T-helper 1 cell treated with Interleukin-12 subunit alpha and Interleukin-12 subunit beta and Interleukin-4 antibody, amounts not matched to agents 30 ng/mL and 1 ng/mL, for 36 hours (primary cell): ENCODE results near the gene CARMIL1. TPM values are rescaled to one million over a fixed set of nuclear protein-coding genes. Genes with fewer than 3 reads are reported as not detected.

Experiments
- intact Hi-C: fragments of 100-400 bp; cut with micrococcal nuclease; formaldehyde crosslinking; loops from one replicate; pipeline ENCODE4 v1.15.1; 2024
- total RNA-seq: library from RNA; stranded (reverse); gene quantifications from 2 replicates; pipeline ENCODE4 v1.2.3, GENCODE V29; 2022

Gene CARMIL1
- total RNA-seq, 1 donor from 2014 or later = 1.9 TPM

DNA sequence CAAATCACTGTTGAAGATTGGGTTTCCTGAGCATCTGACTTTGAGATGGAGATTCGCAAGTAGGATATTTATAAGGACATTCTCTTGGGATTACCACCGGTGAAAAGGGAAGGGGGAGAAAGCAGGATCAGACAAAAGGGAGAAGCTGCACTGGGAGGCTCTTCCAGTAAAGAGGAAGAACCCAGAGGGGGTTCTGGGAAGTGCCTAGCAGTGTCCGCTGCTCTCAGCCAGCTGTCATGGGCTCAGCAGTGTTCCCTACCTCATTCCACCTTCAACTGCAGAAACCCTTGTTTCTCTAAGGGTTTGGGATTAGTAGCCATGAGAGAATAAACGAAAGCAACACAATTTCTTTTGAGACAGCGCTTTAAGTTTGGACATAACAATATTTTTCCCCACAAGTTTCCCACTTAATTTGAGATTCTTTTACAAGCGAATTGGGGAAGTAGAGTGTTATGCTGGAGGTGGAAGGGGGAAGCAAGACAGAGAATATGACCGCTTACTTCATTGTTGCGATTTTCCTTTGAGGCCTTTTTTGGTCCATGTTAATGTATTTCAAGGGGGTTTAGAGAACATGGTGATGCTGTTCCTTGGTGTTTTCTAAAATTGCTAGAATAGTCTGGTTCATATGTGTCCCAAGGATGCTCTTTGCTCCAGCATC lies 218.3 kb downstream of the CARMIL1 start:
- intact Hi-C loops = no loop called here

DNA sequence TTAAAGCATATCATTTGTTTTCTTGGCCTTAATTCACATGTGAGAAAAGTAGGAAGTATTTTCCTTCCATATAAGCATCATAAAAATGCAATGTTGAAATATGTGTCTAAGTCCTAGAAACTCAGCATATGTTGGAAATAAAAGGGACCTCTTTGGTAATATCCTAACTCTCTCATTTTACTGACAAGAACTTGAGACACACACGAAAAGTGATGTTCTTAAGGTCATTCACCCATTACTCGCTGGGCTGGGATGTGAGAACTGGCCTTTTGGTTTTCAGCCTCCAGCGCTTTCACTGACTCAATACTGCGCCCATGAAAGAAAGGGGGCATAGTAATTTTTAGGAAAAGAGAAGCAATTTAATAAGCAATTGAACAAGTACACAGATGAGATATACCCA lies 219.3 kb downstream of the CARMIL1 start:
- intact Hi-C loops = no loop called here

DNA sequence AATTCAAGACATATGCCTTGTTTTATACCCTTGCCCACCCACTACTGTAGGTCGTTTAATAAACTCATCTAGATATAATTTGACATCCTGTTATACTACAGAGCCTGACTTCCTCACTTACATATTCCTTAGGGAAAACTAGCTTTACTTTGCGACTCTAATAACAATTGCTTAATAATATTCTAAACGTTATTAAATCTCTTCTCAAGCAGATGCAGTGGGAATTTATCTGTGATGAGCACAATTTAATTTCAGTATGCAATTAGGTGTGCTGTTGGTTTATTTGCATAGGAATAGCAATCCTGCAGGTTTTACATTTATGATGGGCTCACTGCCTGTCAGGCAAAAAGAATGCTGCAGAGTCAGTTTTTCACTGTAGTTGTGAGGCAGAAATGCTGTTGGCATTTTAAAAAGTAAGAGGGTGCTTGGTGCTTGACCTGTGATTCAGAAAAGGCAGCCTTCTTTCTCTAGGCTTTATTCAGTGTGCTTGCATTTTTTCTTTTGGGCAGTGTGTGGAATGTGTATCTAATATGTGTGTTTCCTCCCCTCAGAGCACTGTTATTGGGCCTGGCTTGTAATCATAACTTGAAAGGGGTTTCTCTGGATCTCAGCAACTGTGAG lies 220.6 kb downstream of the CARMIL1 start:
- intact Hi-C loops = no loop called here

DNA sequence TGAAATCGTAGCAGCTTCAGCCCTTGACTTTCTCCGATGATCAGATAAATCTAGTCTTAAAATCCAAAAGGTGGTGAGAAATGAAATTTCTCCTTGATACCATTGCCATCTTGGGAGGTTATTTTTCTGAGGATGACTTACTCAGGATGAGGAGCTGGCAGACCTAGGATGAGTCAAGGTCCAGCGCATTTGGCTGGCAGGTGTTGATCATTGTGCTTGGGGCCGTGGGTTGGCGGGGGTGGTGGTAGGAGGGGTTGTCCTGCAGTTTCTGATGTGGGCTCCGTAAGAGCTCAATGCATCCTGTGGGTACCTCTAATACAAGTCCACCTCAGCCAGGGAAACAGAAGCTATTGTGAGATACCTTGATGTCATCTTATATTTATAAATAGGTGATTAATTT lies 224.5 kb downstream of the CARMIL1 start:
- intact Hi-C loops = no loop called here

DNA sequence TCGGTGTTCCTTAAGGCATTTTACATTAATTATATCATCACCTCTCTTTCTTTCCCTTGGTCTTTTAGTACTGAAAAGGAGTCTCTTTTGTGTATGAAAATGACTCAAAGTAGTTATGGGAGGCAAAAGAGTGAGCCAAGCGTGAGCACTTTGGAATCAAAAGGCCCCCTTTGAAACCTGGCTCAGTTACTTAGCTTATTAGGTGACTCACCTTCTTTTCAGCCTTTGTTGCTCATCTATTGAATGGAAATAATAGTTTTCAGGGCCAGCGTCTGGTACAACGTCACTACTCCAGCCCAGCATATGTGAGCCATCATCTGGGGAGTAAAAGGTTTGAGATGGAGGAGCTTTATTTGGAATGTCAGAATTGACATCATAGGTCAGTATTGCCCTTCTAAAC lies 225.5 kb downstream of the CARMIL1 start:
- intact Hi-C loops = no loop called here

DNA sequence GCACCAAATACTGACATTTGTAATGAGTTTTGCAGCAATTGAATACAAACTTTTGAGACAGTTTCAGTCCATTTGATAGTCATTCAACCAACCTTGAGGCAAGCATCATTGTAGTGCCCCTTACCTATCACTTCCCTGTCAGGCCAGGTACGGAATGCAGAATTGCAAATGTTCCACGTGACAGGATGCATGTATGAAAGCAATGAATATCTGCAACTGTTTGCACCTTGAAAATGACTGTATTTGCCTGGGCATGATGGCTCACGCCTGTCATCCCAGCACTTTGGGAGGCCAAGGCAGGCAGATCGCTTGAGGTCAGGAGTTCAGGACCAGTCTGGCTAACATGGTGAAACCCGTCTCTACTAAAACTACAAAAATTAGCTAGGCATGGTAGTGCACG lies 226.8 kb downstream of the CARMIL1 start:
- intact Hi-C loops = no loop called here

DNA sequence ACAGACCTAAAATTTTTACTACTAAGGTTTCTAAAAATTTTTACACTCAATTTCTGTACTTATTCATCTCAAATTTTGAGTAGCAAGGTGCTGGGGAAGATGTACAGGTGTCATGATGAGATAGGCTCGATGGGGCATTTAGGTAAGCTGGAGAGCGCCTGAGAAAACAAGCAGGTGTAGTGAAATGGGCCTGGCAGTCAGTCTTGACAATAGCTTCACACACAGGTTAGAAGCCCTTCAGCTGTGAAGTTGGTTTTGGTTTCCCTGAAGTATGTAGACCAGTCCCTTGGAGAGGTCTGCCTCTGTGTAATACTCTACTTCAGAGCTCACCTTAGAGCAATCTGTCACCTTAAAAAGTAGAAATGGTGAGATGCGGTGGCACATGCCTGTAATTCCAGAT lies 228.9 kb downstream of the CARMIL1 start:
- intact Hi-C loops = no loop called here

DNA sequence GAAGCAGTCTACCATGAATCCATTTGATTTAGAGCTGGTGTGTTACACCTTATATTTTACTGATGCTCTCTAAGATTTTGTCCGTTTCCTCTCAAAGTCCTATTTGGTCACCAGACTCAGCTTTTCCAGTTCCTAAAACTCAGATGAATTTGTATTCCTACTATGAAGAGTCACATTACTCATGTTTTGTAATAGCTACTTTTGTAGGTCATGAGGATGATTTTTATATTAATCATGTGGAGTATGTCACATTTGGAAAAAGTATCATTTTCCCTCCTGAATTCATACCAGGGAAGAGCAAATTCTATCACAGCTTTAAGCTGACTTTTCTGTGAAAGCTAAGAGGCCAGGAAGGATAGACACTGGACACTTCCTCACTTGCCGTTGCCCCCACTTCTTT lies 232.2 kb downstream of the CARMIL1 start:
- intact Hi-C loops = no loop called here

DNA sequence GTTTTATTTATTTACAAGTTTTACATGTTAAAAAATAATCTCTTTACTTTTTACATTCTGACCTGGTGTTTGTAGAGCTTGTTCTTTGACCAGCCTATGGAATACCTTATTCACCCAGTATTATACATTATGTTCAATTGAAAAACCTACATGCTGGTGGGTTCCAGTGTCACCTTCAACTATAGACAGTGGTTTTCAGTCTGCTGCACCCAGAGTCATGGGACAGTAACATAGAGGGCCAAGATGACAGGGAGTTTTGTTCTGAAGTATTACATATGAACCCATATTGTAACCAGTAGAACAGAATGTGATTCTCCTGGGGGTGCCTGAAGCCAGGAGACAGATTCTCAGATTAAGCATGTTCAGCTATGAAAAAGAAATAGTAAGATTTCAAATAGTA lies 233.4 kb downstream of the CARMIL1 start:
- intact Hi-C loops = no loop called here

DNA sequence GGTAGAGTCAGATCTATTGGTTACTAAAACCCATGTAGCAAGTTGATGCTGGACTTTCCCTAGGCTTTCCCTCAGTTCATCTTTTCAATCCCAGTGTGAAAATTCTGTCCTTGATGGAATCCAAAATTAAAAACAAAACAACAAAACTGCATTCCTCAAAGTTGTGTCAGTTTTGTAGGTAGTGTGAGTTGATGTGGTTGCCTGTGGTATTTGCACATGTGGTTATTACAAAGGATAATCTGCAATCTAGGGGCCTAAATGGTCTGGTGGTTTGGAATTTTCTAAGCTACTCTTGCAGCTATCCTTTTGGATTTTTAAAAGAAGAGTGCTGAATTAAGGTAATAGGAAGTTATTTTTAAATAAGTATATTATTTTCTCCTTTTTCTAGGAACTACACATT lies 240.7 kb downstream of the CARMIL1 start:
- intact Hi-C loops = no loop called here

DNA sequence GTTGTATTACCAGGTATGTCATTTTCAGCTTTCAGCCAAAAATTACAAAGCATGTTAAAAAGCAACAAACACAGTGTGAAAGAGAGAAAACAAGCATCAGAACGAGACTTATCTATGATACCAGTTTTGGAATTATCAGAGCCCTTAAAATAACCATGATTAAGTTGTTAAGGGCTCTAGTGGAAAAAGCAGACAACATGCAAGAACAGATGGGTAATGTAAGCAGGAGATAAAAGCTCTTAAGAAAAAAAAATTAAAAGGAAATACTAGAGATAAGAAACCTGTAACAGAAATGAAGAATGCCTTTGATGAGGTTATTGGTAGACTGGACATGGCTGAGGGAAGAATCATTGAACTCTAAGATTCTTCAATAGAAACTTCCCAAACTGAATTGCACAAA lies 245.4 kb downstream of the CARMIL1 start:
- intact Hi-C loops = no loop called here

DNA sequence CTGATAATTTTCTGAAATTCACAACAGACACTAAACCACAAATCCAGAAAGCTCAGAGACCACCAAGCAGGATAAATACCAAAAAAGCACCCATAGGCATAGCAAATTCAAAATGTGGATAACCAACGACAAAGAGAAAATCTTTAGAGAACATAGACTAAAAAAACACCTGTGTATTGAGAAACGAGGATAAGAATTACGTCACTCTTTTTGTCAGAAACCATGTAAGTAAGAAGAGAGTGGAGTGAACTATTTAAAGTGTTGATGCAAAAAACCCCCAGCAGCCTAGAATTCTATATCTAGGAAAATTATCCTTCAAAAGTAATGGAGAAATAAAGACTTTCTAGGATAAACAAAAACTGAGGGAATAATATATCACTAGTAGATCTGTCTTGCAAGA lies 245.9 kb downstream of the CARMIL1 start:
- intact Hi-C loops = no loop called here

DNA sequence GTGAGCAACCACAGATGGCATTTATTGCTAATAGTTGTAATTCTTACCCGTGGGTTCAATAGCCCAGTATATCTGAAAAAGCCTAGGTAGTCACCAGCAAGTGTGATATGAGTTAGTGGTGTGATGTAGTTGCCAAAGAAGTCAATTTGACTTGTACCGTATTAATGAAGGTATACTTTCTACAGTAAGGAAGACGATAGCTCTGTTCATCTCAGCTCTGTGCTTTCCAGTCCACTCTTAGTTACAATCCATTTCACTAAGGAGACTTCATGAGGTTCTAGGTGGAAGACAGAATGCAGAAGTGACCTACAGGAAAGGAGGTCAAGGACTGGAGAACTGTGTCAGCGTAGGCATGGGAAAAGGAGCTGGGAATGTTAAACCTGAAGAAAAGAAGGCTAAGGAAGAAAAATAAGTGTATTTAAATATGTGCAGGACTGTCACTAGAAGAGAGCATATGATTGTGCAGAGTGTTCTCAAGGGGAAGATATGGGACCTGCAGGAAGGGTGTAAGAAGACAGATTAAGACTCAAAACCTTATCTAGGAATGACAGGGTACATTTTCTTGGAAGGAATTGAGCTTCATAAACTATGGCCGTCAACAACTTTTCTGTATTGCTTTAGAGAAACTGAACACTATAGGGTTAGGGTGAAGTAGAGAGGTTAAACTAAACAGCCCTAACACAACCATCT lies 255.9 kb downstream of the CARMIL1 start:
- intact Hi-C loops = no loop called here

DNA sequence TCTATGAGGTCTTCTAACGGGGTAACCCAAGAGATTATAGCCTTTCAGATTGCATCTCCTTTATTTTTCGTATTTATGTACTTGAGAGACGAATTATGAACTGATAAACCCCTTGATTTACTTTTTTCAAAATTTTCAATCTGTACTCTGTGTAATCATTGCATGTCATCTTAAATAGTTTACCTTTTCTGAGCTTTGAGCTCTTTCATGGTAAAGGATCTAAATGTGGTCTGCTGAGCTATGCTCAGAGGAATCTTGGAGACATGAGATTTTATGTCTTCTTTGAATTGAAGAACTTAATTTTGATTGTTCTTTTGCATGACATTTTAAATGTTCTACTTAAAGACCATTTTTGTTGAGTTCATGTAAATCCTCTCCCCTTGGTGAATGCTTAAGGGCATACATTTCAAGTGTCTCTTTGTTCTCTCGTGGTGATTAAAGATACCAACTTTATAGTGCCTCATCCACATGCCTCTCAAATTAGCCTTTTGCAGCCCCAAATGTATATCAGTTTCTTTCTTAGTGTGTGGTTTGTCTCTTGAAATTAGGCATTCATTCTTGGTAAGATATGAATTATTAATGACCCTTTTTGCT lies 256.6 kb downstream of the CARMIL1 start:
- intact Hi-C loops = no loop called here

DNA sequence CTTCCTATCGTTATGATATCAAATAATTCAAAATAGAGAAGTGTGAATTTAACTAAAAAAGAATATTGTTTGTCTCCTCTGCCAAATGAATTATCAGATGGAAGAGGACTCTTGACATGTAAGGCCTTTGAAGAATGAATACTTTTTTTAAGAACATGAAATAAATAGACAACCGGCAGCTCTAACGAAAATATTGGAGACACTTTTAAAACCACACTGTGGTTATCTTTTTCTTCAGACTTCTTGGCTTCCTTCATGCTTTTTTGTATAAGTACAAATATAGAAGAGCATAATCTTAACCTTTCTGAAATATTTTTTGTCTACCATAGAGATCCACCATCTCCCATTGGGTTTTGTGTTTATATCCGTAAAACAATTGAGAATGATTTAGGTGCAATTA lies 257.6 kb downstream of the CARMIL1 start:
- intact Hi-C loops = no loop called here

DNA sequence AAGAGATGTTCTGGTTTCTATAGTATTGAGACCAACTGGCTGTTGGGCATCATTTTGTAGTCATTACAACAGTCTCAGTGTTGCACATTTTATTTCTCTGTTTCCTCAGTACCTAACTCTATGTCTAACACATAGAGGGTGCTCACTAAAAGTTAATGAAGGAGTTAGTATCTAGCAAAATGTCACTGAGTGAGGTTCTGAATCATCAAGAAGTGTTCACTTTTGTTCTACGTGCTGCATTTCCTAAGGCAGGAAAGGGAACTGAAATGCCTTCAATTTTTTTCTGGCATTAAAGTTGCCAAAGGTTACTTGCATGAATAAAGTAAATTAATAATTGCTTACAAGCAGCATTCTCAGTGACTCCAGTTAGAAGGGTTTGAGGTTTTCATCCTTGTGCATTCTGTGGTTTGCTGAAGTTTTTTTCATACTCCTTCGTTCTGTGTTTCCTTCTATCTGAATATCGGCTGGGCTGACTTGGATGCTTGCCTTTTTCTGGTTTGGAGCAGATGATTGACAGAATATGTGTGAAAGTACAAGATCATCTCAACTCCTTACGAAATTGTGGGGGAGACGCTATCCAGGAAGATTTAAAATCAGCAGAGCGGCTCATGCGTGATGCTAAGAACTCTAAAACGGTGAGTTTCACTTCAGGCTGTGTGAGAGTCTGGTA lies 258.3 kb downstream of the CARMIL1 start:
- intact Hi-C loops = no loop called here

DNA sequence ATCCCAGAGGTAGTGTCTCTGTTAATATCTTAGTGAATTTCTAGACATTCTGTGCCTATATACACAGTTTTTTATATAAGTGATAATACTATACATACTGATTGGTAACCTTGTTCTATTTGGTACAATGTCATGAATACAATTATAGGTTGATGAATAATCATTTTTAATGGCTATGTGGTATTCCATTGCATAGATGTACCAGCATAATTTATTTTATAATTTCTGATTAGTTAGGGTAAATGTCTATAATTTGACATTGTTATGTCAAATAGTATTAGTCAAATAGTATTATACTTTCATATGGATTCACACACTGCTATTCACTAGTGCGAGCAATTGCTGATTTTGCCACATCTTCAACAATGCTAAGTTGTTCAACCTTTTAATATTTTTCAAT lies 262.1 kb downstream of the CARMIL1 start:
- intact Hi-C loops = no loop called here

DNA sequence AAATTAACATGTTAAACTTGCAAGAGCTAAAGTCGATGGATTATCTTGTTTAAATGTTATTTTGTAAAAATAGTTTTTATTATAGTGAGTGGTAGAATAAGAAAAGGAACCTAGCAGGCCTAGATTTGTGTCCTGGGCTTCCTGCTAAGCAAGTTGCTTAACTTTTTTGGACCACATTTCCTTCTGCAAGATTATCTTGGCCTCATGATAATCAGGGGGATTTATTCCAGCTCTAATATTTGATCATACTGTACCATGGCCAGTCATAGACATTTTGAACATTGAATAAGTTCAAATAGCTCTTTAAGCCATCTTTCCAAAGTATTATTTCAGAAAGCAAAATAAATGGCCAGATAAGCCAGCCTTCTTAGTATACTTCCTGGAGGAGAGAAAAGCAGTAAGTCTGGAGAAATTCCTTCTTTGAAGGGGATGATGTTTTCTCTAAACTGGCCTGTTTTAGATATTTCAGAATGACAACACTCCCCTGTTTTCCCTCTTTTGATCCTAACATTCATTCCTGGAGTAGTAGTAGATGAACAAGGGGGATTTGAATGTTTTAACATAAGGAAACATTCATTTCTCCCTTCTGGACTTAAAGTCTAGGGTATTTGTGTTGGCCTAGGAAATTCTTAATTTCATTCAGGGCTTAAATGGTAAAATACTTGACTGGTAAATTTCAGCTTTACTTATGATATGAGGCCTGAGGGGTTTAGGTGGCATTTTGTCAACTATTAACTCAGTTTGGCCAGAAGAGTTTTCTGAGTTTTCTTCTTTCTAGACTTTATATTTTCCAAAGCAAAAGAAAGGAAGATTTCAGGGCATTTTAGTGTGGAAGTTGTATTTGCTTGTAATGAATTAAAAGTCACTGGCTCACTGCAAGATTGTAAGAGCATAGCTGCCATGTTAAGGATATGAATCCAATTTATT lies 264.1 kb downstream of the CARMIL1 start:
- intact Hi-C loops = no loop called here

DNA sequence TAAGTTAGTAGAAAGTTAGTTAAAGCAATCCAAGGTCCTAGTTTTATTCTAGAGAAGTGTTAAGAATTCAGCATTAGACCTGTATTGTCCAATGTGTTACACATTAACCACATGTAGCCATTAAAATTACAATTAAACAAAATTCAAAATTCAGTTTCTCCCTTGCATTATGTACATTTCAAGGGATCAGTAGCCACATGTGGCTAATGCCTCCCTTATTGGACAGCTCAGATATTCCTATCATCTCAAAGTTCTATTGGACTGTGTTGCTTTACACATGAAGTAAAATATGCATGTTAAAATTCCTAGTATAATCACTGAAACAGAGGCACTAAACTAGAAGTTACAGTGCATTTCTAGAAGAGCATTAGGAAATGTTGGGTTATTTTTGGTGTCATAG lies 265.7 kb downstream of the CARMIL1 start:
- intact Hi-C loops = no loop called here

DNA sequence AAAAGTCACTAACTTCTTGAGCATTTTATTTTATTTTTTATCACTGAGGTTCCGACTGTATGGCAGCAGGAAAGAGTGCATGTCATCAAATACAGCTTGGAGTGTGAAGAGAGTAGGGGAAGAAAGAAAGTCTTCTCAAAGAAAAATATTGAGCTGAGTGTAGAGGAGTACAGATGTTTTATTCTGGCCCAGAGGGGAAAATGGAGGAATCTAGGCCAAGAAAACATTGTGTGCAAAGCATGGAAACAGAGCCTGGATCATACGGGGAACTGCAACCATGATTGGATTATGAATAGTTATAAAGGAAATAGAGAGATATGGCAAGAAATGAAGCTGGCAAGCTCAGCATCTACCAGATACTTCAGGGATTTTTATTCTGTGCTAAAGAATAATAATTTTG lies 268.6 kb downstream of the CARMIL1 start:
- intact Hi-C loops = no loop called here

DNA sequence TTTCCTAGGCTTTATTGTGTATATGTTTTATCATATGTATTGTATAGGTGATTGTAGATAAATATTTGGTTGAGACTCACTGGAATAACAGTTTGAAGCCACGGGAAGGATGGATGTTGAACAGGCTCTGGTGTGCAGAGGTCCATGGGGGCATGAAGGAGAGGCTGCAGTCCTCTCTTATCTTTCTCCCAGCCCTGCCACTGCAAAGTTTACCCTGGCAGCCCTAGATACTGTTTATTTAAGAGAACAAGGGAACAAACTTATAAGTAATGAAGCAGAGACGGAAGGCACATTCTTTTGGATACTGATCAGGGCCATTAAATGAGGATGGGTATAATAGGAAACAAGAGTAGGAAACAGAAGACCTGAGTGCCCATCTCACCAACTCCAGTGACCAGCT lies 269.3 kb downstream of the CARMIL1 start:
- intact Hi-C loops = no loop called here
